HCT116 (cell line): ENCODE results near the gene ACBD6. TPM values are rescaled to one million over a fixed set of nuclear protein-coding genes. Genes with fewer than 3 reads are reported as not detected.

Experiments
- ATAC-seq: fragments of 200-7000 bp; cut with Tn5 transposase; 2 replicates; pipeline ENCODE4 v1.9.1; 2020; ENCODE audit warnings: mild to moderate bottlenecking, moderate library complexity
- BruUV-seq: library from RNA; stranded (reverse); fragments of 400-500 nt; replicated peaks from 2 replicates; lab custom pipeline; 2021; lab: Mats Ljungman, UMichigan
- CTCF ChIA-PET: fragments of 300-600 bp; sonication (Branson Sonifier 250); formaldehyde crosslinking; loops from one replicate; lab custom pipeline; 2021; ENCODE audit warnings: antibody characterized with exemption; lab: Charles Lee
- POLR2A ChIA-PET: fragments of 300-600, 350-600 bp; sonication (Branson Sonifier 250); formaldehyde crosslinking; loops from one replicate; lab custom pipeline; 2021; ENCODE audit warnings: antibody characterized with exemption; lab: Charles Lee
- RAD21 ChIA-PET, 2 experiments: fragments of 300-600 bp; sonication (Branson Sonifier 250); formaldehyde crosslinking; loops; one replicate each; lab custom pipeline; 2023; ENCODE audit warnings: low total read pairs in 2 of 2; ENCODE audit not compliant: uncharacterized antibody in 2 of 2, unreplicated experiment in 2 of 2, low non-redundant PET in 1 of 2; lab: Charles Lee
- DNase-seq: peaks from one replicate; pipeline ENCODE4 v3.0.0-alpha.2; 2010; ENCODE audit warnings: low read depth, low spot score
- H2AFZ ChIP-seq: fragments of 200-600 bp; shearing (Covaris generic), sonication (generic); 2 replicates; pipeline ENCODE4 v1.6.1; 2017; ENCODE audit warnings: low read depth, mixed run types, mixed read lengths, antibody characterized with exemption, low read length; ENCODE audit not compliant: poor library complexity, severe bottlenecking
- H3K27ac ChIP-seq: 2 replicates; pipeline ENCODE4 v1.5.1; 2012; ENCODE audit warnings: low read depth, low read length
- H3K27me3 ChIP-seq: fragments of 200-600 bp; sonication (generic); 2 replicates; pipeline ENCODE4 v1.6.1; 2016; ENCODE audit warnings: mixed run types, low read length, mixed read lengths; ENCODE audit not compliant: insufficient read depth
- H3K36me3 ChIP-seq, 2 experiments: fragments of 200-500 bp in 1 of 2; fragments of 200-600 bp in 1 of 2; sonication (Bioruptor generic) in 1 of 2; sonication (generic) in 1 of 2; 2 replicates each; pipeline versions ENCODE4 v1.5.1 to v1.6.1; 2014 to 2016; ENCODE audit warnings: low read length in 2 of 2, inconsistent platforms in 1 of 2, mixed read lengths in 1 of 2, mixed run types in 1 of 2; ENCODE audit not compliant: insufficient read depth in 2 of 2, control insufficient read depth in 1 of 2
- H3K4me1 ChIP-seq, 2 experiments: fragments of 200-600 bp in 1 of 2; sonication (generic) in 1 of 2; 2 replicates each; pipeline versions ENCODE4 v1.5.1 to v1.6.1; 2012 to 2017; ENCODE audit warnings: low read length in 2 of 2, inconsistent platforms in 1 of 2, mild to moderate bottlenecking in 1 of 2, mixed read lengths in 1 of 2, mixed run types in 1 of 2, moderate library complexity in 1 of 2; ENCODE audit not compliant: insufficient read depth in 2 of 2, control insufficient read depth in 1 of 2
- H3K4me2 ChIP-seq: fragments of 200-600 bp; sonication (generic); 2 replicates; pipeline ENCODE4 v1.6.1; 2017; ENCODE audit warnings: mixed run types, low read length, mixed read lengths
- H3K4me3 ChIP-seq, 2 experiments: fragments of 200-600 bp in 1 of 2; sonication (generic) in 1 of 2; replicated peaks in 1 of 2; 2 replicates each; pipeline ENCODE4 v1.5.1; 2011 to 2016; ENCODE audit warnings: low read length in 2 of 2, control low read depth in 1 of 2, low read depth in 1 of 2, mild to moderate bottlenecking in 1 of 2, mixed read lengths in 1 of 2, mixed run types in 1 of 2
- H3K79me2 ChIP-seq: fragments of 200-600 bp; sonication (generic); 2 replicates; pipeline ENCODE4 v1.6.1; 2017; ENCODE audit warnings: mild to moderate bottlenecking, mixed run types, low read length, moderate library complexity, mixed read lengths; ENCODE audit not compliant: insufficient read depth
- H3K9ac ChIP-seq: fragments of 200-600 bp; sonication (generic); 2 replicates; pipeline ENCODE4 v1.6.1; 2016; ENCODE audit warnings: low read length, mixed read lengths
- H3K9me2 ChIP-seq: fragments of 200-600 bp; sonication (generic), shearing (Covaris generic); 2 replicates; pipeline ENCODE4 v1.6.1; 2017; ENCODE audit warnings: mixed run types, mild to moderate bottlenecking, moderate library complexity; ENCODE audit not compliant: insufficient read depth
- H3K9me3 ChIP-seq, 2 experiments: fragments of 200-500 bp in 1 of 2; fragments of 200-600 bp in 1 of 2; sonication (Bioruptor generic) in 1 of 2; sonication (generic) in 1 of 2; 2 replicates each; pipeline ENCODE4 v1.6.1; 2014 to 2017; ENCODE audit warnings: low read length in 2 of 2, mixed read lengths in 2 of 2, inconsistent platforms in 1 of 2, low read depth in 1 of 2, mild to moderate bottlenecking in 1 of 2, mixed run types in 1 of 2, moderate library complexity in 1 of 2; ENCODE audit not compliant: control insufficient read depth in 1 of 2, insufficient read depth in 1 of 2
- H4K20me1 ChIP-seq: fragments of 200-600 bp; sonication (generic), shearing (Covaris generic); 2 replicates; pipeline ENCODE4 v1.6.1; 2017; ENCODE audit warnings: mixed run types, mild to moderate bottlenecking, moderate library complexity; ENCODE audit not compliant: insufficient read depth
- ATF3 ChIP-seq: IDR thresholded peaks from 2 replicates; pipeline ENCODE4 v1.6.1; 2012
- CEBPB ChIP-seq: IDR thresholded peaks from 2 replicates; pipeline ENCODE4 v1.6.1; 2012; ENCODE audit warnings: low read depth
- CTCF ChIP-seq, 3 experiments: fragments of 200-600 bp in 1 of 3; sonication (generic) in 1 of 3; IDR thresholded peaks in 2 of 3; conservative IDR thresholded peaks in 1 of 3; 2 replicates each; pipeline ENCODE4 v1.5.1; 2012 to 2017; ENCODE audit warnings: low read depth in 2 of 3, low read length in 2 of 3, antibody characterized with exemption in 1 of 3, borderline replicate concordance in 1 of 3, control low read depth in 1 of 3, mild to moderate bottlenecking in 1 of 3, mixed read lengths in 1 of 3, mixed run types in 1 of 3, moderate library complexity in 1 of 3; ENCODE audit not compliant: insufficient read depth in 1 of 3
- ELF1 ChIP-seq: IDR thresholded peaks from 2 replicates; pipeline ENCODE4 v1.6.1; 2012; ENCODE audit warnings: low read depth, borderline replicate concordance
- EZH2 ChIP-seq: fragments of 200-600 bp; sonication (generic); IDR thresholded peaks from 2 replicates; pipeline ENCODE4 v1.6.1; 2017; ENCODE audit warnings: antibody characterized with exemption, mixed run types
- POLR2AphosphoS5 ChIP-seq: IDR thresholded peaks from 2 replicates; pipeline ENCODE4 v1.6.1; 2011; ENCODE audit warnings: mild to moderate bottlenecking, low read depth, low read length, moderate library complexity
- ZBTB33 ChIP-seq: IDR thresholded peaks from 2 replicates; pipeline ENCODE4 v1.6.1; 2011; ENCODE audit warnings: mild to moderate bottlenecking, low read length, moderate library complexity; ENCODE audit not compliant: insufficient replicate concordance; ENCODE audit errors: extremely low read depth
- ZNF274 ChIP-seq: fragments of 200-500 bp; sonication (Bioruptor generic); IDR thresholded peaks from 2 replicates; pipeline ENCODE4 v1.6.1; 2014; ENCODE audit warnings: mild to moderate bottlenecking, low read depth, low read length, inconsistent platforms
- intact Hi-C: fragments of 100-400 bp; cut with micrococcal nuclease; formaldehyde crosslinking; loops from 2 replicates; pipeline ENCODE4 v1.10.0; 2022
- total RNA-seq: library from RNA; stranded (reverse); gene quantifications from one replicate; pipeline ENCODE4 v1.2.1, GENCODE V29; 2021; ENCODE audit not compliant: unreplicated experiment
- TF ChIP-seq, protein P1 (sequence below): IDR thresholded peaks from 2 replicates; pipeline ENCODE4 v1.6.1; 2012; ENCODE audit warnings: low read depth

The ACBD6 gene
- total RNA-seq, 1 experiment from 2014 or later = 43.2 TPM

- no peak overlapping the region for H2AFZ ChIP-seq
- no peaks in the 10 kb centered on the region for H4K20me1 ChIP-seq
- H3K4me1 ChIP-seq = no peaks in the 10 kb centered on the region
- DNase-seq (no peak), ATAC-seq (no peak)
- no peaks in the 10 kb centered on the region for H3K9me2 ChIP-seq
- no peaks in the 10 kb centered on the region for H3K9me3 ChIP-seq
- H3K4me2 ChIP-seq = no peak overlapping the region
- no peak overlapping the region for H3K9ac ChIP-seq
- BruUV-seq = no TSS peak
- no peaks in the 10 kb centered on the region for H3K36me3 ChIP-seq
- ChIA-PET RAD21 (no interaction called here), CTCF (no interaction called here), POLR2A (no interaction called here)
- no peaks in the 10 kb centered on the region for H3K79me2 ChIP-seq
- TF ChIP-seq CEBPB (no peak), POLR2AphosphoS5 (no peak), ZBTB33 (no peak), EZH2 (no peak), ATF3 (no peak), CTCF (IDR thresholded peaks at IDR 0.05 in 2 of 3, conservative IDR thresholded peaks at IDR 0.05 in 1 of 3; ENCODE audit: borderline replicate concordance in 1 of 3, insufficient read depth in 1 of 3, low read depth in 2 of 3, low read length in 2 of 3) (no peak), ZNF274 (no peak), ELF1 (no peak)
- TF ChIP-seq, protein P1, sequence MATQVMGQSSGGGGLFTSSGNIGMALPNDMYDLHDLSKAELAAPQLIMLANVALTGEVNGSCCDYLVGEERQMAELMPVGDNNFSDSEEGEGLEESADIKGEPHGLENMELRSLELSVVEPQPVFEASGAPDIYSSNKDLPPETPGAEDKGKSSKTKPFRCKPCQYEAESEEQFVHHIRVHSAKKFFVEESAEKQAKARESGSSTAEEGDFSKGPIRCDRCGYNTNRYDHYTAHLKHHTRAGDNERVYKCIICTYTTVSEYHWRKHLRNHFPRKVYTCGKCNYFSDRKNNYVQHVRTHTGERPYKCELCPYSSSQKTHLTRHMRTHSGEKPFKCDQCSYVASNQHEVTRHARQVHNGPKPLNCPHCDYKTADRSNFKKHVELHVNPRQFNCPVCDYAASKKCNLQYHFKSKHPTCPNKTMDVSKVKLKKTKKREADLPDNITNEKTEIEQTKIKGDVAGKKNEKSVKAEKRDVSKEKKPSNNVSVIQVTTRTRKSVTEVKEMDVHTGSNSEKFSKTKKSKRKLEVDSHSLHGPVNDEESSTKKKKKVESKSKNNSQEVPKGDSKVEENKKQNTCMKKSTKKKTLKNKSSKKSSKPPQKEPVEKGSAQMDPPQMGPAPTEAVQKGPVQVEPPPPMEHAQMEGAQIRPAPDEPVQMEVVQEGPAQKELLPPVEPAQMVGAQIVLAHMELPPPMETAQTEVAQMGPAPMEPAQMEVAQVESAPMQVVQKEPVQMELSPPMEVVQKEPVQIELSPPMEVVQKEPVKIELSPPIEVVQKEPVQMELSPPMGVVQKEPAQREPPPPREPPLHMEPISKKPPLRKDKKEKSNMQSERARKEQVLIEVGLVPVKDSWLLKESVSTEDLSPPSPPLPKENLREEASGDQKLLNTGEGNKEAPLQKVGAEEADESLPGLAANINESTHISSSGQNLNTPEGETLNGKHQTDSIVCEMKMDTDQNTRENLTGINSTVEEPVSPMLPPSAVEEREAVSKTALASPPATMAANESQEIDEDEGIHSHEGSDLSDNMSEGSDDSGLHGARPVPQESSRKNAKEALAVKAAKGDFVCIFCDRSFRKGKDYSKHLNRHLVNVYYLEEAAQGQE = no peak
- intact Hi-C loops = no loop called here
- no peak overlapping the region for H3K27ac ChIP-seq
- no peak overlapping the region for H3K4me3 ChIP-seq
- H3K27me3 ChIP-seq = no peaks in the 10 kb centered on the region
These were observed 228.2 kb downstream of the ACBD6 start for GRCh38 chr1:180274221-180274620.
